Stimulated activated naive B cell treated with anti-CD40 and anti-IgM and Interleukin-4, amounts not matched to agents 10 μg/mL and 1 μg/mL and 100 μg/mL, for 72 hours (primary cell): Measurements from ENCODE around the gene GRIN2A.

ENCODE experiments used
- ATAC-seq, 2 donors: fragments of 150-1000 bp; cut with Tn5 transposase; replicated peaks; 2 replicates each; pipeline ENCODE4 v1.10.0; 2021; ENCODE audit warnings: moderate library complexity in 1 of 2
- DNase-seq: peaks from one replicate; pipeline ENCODE4 v3.0.0; 2021
- H3K27ac Mint-ChIP-seq: one replicate; pipeline ENCODE4 v1.8.0; 2022; ENCODE audit warnings: mild to moderate bottlenecking, mixed read lengths
- H3K27me3 Mint-ChIP-seq, 2 donors: one replicate each; pipeline ENCODE4 v1.8.0; 2022; ENCODE audit warnings: mixed read lengths in 2 of 2
- H3K36me3 Mint-ChIP-seq, 2 donors: one replicate each; pipeline ENCODE4 v1.8.0; 2022; ENCODE audit warnings: mixed read lengths in 2 of 2, mild to moderate bottlenecking in 1 of 2
- H3K4me1 Mint-ChIP-seq, 2 donors: one replicate each; pipeline ENCODE4 v1.8.0; 2022; ENCODE audit warnings: mixed read lengths in 2 of 2, mild to moderate bottlenecking in 1 of 2
- H3K4me3 Mint-ChIP-seq, 2 donors: one replicate each; pipeline ENCODE4 v1.8.0; 2022; ENCODE audit warnings: mild to moderate bottlenecking in 2 of 2, mixed read lengths in 2 of 2, moderate library complexity in 1 of 2
- H3K9me3 Mint-ChIP-seq, 2 donors: one replicate each; pipeline ENCODE4 v1.8.0; 2022; ENCODE audit warnings: mixed read lengths in 2 of 2, mild to moderate bottlenecking in 1 of 2

The GRIN2A gene

DNA sequence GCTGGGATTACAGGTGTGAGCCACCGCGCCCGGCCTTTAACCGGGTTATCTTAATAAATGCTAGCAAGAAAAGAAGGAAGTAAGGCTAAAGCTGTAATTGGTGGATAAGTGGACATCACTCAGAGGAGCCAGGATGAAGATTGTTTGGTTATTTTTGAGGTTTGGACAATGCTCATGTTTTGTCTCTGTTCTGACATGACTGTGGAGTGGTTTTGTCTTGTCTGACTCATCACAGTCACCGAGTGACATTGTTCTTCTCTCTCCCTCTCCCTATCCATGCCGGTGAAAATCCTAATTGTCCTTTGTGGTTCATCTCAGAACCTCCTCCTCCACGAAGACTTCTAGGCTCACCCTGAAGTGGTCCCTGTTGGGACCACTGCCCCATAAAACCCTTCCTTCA, 23.5 kb upstream of the GRIN2A start:
- peak in 1 of 2 donors; percentile 73 for ATAC-seq
- no peak for DNase-seq
- peaks cover 0 to 3% of the 10 kb centered on the region in 2 donors for H3K36me3 Mint-ChIP-seq
- H3K4me3 Mint-ChIP-seq, result no peak overlapping the region
- H3K27ac Mint-ChIP-seq, result no peak overlapping the region
- peaks cover 0 to 3% of the 10 kb centered on the region in 2 donors for H3K4me1 Mint-ChIP-seq
- peaks cover 0 to 8% of the 10 kb centered on the region in 2 donors for H3K9me3 Mint-ChIP-seq
- H3K27me3 Mint-ChIP-seq, result peaks cover 28 to 37% of the 10 kb centered on the region in 2 donors

DNA sequence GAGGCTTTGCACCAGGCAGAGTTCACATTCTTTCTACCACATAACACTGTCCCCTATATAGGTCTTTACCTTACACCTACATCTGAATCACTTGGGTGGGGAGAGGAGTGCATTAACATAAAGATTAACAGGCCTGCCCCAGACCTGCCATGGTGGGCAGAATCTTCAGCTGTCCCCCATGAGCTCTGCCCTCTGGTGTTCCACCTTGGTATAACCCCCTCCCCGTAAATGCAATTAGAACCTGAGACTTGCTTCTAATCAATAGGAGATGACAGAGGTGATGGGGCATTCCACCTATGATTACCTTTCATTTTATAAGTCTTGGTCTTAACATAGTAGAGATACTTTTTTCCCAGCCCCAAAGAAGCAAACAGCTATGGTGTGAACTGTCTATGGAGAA, 20.4 kb upstream of the GRIN2A start:
- Mint-ChIP-seq H3K27ac (no peak overlapping the region), H3K36me3 (peaks cover 0 to 3% of the 10 kb centered on the region in 2 donors), H3K27me3 (peaks cover 22 to 37% of the 10 kb centered on the region in 2 donors), H3K9me3 (peaks cover 0 to 8% of the 10 kb centered on the region in 2 donors), H3K4me3 (no peak overlapping the region), H3K4me1 (peaks cover 0 to 3% of the 10 kb centered on the region in 2 donors)
- DNase-seq (no peak), ATAC-seq (no peak)

DNA sequence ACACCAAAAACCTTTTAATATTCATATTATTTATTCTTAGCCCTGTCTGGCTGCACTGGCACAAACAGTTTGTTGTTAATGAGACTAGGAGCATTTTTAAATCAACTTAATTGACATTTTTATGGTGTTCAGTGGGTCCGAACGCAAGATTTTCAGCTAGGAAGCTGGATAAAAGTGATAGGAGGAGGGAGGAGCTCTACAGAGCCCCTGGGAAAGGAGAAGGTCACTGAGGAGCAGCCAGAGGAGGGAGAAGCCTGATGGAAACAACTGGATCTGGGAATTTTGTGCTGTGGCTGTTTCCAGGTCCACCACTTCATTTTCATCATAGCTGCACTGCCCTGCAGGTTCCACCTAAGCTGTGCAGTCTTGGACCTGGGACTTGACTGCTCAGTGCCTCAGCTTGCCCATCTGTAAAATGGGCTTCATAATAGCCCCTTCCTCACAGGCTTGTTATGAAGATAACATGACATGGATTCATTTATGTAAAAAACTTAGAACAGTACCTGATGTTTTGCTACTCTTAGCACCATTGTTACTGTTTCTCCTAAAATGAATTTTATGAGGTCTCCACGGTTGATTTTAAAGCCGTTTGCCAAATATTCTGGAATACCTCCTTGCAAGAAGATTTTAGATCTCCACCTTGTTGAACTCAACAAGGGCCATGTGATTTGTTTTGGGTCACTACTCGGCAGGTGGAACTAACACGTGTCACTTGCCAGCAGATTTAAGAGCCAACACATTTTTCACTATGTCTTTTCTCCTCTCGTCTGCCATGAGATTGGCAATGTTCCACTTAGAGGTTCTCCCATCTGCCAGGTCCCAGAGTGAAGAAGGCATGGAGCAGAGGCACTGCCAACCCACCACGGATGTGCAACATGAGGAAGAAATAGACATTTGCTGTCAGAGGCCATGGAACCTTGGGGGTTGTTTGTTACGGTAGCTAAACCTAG, 18.7 kb upstream of the GRIN2A start:
- peaks cover 0 to 2% of the 10 kb centered on the region in 2 donors for H3K4me1 Mint-ChIP-seq
- H3K9me3 Mint-ChIP-seq, result peaks cover 0 to 8% of the 10 kb centered on the region in 2 donors

DNA sequence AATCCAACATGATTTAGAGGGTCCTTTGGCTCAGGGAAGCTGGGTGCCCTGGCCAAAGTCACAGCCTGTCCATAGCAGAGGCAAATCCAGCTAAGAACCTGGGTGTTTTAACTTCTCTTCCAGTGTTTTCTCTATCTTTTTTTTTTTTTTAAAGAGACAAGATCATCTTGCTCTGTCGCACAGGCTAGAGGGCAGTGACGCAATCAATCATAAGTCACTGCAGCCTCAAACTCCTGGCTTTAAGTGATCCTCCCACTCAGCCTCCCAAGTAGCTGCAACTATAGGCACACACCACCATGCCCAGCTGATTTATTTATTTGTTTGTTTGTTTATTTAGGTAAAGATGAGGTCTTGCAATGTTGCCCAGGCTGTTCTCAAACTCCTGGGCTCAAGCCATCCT, 14.8 kb upstream of the GRIN2A start:
- no peaks in the 10 kb centered on the region for H3K36me3 Mint-ChIP-seq
- ATAC-seq (no peak), DNase-seq (no peak)
- H3K9me3 Mint-ChIP-seq, result peaks cover 0 to 4% of the 10 kb centered on the region in 2 donors
- H3K27ac Mint-ChIP-seq, result no peak overlapping the region
- no peak overlapping the region for H3K4me3 Mint-ChIP-seq
- peaks cover 16 to 28% of the 10 kb centered on the region in 2 donors for H3K27me3 Mint-ChIP-seq
- H3K4me1 Mint-ChIP-seq, result no peaks in the 10 kb centered on the region

More for the DNA sequence above, 18.7 kb upstream of the GRIN2A start:
- Mint-ChIP-seq H3K4me3 (no peak overlapping the region), H3K27me3 (peaks cover 21 to 37% of the 10 kb centered on the region in 2 donors), H3K27ac (no peak overlapping the region), H3K36me3 (peaks cover 0 to 3% of the 10 kb centered on the region in 2 donors)
- ATAC-seq (no peak), DNase-seq (no peak)

DNA sequence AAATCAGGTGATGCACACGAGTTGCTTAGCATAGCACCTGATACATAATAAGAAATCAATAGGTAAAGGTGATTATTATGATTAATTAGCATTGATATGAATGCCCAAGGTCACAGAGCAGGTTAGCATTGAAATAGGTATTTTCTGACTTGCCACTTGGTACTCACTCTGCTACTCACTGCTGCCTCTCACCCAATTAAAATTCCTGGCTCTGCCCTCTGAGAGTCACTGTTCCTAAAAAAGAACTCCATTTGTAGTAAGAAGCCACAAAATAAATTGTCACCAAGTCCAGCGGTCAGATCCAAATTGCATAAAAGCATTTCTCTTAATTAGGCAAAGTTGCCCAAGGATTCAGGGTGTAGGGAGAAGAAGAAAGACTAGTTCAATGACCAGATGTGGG, 8.9 kb upstream of the GRIN2A start:
- Mint-ChIP-seq H3K9me3 (peaks cover 0 to 4% of the 10 kb centered on the region in 2 donors), H3K4me1 (no peaks in the 10 kb centered on the region), H3K4me3 (no peak overlapping the region), H3K27me3 (peaks cover 23 to 41% of the 10 kb centered on the region in 2 donors), H3K27ac (no peak overlapping the region), H3K36me3 (no peaks in the 10 kb centered on the region)
- ATAC-seq (no peak), DNase-seq (no peak)

DNA sequence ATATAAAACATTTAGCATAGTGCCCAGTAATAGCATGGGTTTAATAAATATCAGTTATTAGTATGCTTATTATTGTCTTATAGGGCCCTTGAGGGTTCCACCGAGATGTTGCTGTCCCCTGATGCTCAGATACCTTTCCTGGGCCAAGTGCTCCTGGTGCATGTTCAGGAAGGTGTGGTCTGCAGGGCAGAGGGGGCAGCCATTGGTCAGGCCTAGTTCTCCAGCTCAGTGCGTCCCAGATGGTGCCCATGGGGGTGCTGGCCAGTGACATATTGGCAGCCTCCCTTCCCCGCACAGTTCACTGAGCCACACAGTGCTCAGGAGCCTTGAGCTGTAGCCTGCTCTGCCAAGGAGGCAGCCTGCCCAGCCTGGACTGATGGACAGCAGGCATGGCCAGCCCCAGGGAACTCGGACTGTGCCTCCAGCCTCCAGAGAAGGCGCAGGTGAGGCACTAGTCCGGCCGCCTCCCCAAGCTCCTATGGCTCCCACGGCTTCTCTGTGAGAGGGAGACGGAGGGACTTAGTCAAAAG, 7.7 kb upstream of the GRIN2A start:
- Mint-ChIP-seq H3K4me1 (no peaks in the 10 kb centered on the region), H3K27me3 (peaks cover 26 to 49% of the 10 kb centered on the region in 2 donors), H3K27ac (no peak overlapping the region), H3K36me3 (no peaks in the 10 kb centered on the region), H3K9me3 (peaks cover 0 to 4% of the 10 kb centered on the region in 2 donors), H3K4me3 (no peak overlapping the region)
- ATAC-seq, result no peak
- DNase-seq, result no peak

DNA sequence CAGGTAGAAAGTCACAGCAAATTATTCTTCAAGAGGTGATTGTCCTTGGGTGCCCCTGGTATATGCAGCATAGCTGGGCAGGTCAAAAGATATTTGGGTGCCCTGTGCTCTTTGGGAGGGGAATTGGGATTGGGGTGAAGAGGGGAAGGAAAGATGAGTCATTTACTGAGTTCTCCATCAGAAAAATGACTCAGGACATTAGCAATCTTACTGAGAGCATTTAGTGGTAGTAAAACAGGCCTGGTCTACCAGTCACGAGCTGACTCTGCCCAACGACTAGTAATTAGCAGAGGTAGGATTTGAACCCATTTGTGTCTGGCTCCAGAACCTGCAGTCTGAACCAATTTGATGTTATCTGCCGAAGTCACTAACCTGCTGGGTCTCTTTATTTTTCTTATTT, 6.0 kb upstream of the GRIN2A start:
- Mint-ChIP-seq H3K27me3 (peaks cover 32 to 53% of the 10 kb centered on the region in 2 donors), H3K27ac (no peak overlapping the region), H3K4me1 (peaks cover 3 to 5% of the 10 kb centered on the region in 2 donors), H3K36me3 (peaks cover 0 to 3% of the 10 kb centered on the region in 2 donors), H3K4me3 (no peak overlapping the region), H3K9me3 (no peaks in the 10 kb centered on the region)
- ATAC-seq, result no peak
- DNase-seq, result no peak

DNA sequence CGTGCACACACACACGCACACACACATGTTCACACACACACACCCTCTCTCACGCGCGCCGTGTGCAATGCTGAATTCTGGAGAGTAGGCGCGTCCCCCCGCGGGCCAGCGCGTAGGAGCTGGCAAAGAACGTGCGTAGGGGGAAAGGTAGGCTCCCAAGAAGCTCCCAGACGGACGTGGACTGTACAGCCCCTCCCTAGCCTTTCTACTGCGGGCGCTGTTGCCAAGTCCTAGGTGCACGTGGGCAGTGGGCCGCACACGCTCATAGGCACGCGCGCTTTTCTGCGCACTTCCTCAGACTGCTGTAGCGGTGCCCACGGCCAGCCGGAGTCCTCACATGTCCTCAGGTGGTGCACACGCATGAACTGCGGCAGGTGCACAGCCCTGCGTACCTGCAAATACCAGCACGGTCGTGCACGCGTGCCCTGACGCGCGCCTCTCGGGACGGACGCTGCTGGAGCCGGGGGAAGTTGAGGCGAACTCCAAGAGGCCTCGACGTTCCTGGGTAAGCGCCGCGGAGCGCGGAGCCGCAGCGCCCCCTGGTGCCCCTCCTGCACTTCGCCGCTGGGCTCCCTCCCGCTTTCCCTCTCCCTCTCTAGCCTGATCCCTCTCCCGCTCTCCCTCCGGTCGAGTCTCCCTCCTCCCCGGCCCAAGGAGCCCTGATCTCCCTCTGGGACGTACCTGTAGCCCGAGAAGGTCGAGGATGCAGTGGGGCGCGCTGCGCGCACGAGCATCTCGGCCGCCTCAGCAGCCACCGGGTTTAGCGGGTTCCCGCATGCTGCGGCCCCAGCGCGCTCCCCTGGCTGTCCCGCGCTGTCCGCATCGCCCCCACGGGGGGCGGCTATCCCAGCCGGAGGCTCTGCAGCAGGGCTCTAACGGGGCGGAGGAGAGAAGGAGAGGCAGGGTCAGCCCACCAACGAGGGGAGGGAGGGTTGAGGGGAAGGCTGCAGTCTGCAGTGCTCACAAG, 749 bp downstream of the GRIN2A start:
- Mint-ChIP-seq H3K4me3 (peak overlapping the region; percentile 70 to 85), H3K36me3 (peaks cover 0 to 3% of the 10 kb centered on the region in 2 donors)

DNA sequence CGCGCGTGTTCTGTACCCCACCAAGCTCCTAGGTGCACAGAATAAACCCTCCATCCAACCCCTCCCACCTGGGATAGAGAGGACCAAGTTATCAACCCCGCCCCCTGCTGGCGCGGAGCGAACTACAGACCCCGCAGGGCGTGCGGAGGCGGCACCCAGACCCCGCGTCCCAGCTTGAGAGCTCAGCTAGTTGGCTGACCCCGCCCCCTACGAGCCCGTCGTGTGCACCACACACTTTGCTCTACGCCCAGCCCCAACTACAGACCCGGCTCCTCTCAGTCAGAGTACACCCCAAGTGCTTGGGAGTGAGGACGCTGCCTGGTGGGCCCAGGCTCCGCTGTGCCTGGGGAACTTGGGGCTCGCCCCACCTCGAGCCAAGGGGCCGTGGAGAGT, 1.5 kb downstream of the GRIN2A start:
- Mint-ChIP-seq H3K4me1 (peaks cover 17 to 36% of the 10 kb centered on the region in 2 donors), H3K9me3 (no peaks in the 10 kb centered on the region), H3K27me3 (peaks cover 59 to 75% of the 10 kb centered on the region in 2 donors), H3K36me3 (peaks cover 0 to 3% of the 10 kb centered on the region in 2 donors), H3K4me3 (peak overlapping the region; percentile 70 to 85), H3K27ac (no peak overlapping the region)
- ATAC-seq, result peak; percentile 26 to 31
- DNase-seq, result peak; percentile 42

More for the DNA sequence above, 749 bp downstream of the GRIN2A start:
- peak; percentile 52 to 62 for ATAC-seq
- Mint-ChIP-seq H3K4me1 (peaks cover 17 to 36% of the 10 kb centered on the region in 2 donors), H3K27me3 (peaks cover 59 to 79% of the 10 kb centered on the region in 2 donors), H3K27ac (no peak overlapping the region), H3K9me3 (no peaks in the 10 kb centered on the region)
- peak; percentile 49 for DNase-seq

DNA sequence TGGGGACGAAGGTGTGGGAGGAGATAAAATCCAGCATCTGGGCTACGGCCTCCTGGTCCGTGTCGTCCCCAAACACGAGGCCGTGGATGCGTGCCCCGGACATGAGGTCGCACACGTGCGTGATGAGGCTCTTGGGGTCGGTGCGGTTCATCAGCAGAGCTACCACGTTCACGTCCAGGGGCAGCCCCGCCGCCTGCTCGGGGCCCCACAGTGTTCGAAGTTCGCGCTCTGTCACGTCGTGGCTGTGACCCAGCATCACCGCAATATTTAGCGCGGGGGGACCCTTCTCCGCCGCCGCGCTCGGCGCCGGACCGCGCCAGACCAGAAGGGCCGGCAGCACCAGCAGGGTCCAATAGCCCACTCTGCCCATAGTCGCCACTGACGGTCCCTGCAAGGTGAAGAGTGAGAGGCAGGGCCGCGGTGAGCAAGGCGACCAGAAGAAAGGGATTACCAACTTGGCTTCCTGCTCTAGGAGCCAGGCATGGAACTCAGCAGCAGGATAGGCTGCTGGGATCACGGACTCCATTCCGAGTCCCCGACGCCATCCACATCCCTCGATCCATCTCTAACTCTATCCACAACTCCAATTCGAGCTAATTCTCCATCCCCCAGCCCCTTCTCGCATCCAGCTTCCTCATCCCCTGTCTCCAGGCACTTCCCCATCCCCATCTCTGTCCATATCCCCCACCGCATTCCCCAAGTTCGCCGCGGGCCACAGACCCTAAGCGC, 2.0 kb downstream of the GRIN2A start:
- Mint-ChIP-seq H3K9me3 (no peaks in the 10 kb centered on the region), H3K27me3 (peaks cover 55 to 73% of the 10 kb centered on the region in 2 donors), H3K4me3 (peak overlapping the region in 1 of 2 donors; percentile 85), H3K27ac (no peak overlapping the region), H3K4me1 (peaks cover 17 to 36% of the 10 kb centered on the region in 2 donors), H3K36me3 (peaks cover 0 to 3% of the 10 kb centered on the region in 2 donors)
- no peak for DNase-seq
- ATAC-seq, result no peak

DNA sequence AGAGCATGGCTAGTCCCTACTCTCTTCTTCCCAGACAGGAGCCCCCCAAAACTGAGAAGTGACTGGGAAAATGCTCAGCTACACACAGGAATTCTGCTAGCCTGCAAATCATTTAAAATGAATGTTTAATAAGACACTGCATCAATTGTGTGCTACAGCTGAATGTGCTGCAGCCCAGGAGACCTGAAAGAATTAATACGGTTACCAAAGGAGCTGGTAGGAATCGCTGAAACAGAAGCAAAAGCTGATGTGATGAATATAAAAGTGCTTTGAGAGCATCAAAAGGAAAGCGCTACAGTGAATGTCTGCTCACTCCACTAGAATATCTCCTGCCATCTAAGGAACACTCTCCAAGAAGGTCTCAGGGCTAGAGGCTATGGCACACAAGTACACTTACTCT, 3.7 kb downstream of the GRIN2A start:
- DNase-seq, result no peak
- no peak overlapping the region for H3K27ac Mint-ChIP-seq
- no peak for ATAC-seq
- no peak overlapping the region for H3K4me3 Mint-ChIP-seq
- peaks cover 44 to 60% of the 10 kb centered on the region in 2 donors for H3K27me3 Mint-ChIP-seq
- peaks cover 16 to 34% of the 10 kb centered on the region in 2 donors for H3K4me1 Mint-ChIP-seq
- no peaks in the 10 kb centered on the region for H3K9me3 Mint-ChIP-seq
- H3K36me3 Mint-ChIP-seq, result no peaks in the 10 kb centered on the region

DNA sequence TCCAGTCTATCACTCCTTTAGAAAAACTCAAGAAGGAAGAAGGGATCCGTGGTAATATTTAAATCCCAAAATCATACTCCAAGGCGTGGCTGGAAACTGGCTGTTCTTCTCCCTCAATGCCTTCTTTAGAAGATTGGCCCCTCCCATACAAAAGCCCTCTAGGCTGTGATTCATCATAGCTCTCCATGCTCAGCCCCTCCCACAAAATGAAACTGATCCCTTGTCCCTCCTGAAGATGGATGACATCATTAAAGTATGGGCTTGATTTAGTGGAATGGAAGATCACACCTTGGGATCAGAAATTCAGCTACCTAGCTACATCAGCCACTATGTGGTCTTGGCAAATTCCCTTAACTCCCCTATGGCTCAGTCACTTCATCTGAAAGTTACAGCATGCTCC, 4.1 kb downstream of the GRIN2A start:
- Mint-ChIP-seq H3K27ac (no peak overlapping the region), H3K4me1 (peaks cover 16 to 32% of the 10 kb centered on the region in 2 donors), H3K36me3 (no peaks in the 10 kb centered on the region), H3K4me3 (no peak overlapping the region), H3K27me3 (peaks cover 42 to 55% of the 10 kb centered on the region in 2 donors), H3K9me3 (no peaks in the 10 kb centered on the region)
- DNase-seq (no peak), ATAC-seq (no peak)
